Vagina (tissue), 2 donors: ENCODE results near the gene FYB1.

ENCODE experiments used
- CTCF ChIP-seq, 3 experiments: fragments of 450-650 bp in 2 of 3; fragments of 200-600 bp in 1 of 3; sonication (generic) in 1 of 3; IDR thresholded peaks; one replicate each; pipeline ENCODE4 v1.5.1; 2017 to 2019; ENCODE audit warnings: antibody characterized with exemption in 3 of 3, mild to moderate bottlenecking in 2 of 3, moderate library complexity in 2 of 3
- POLR2AphosphoS5 ChIP-seq, 2 donors: sonication (generic); formaldehyde crosslinking; IDR thresholded peaks; one replicate each; pipeline ENCODE4 v1.9.0; 2017; ENCODE audit warnings: antibody characterized with exemption in 2 of 2, mild to moderate bottlenecking in 2 of 2, low read depth in 1 of 2; ENCODE audit not compliant: insufficient read depth in 1 of 2

- TF ChIP-seq POLR2AphosphoS5 (IDR thresholded peaks at IDR 0.05; ENCODE audit: insufficient read depth in 1 of 2, low read depth in 1 of 2) (no peak), CTCF (IDR thresholded peaks at IDR 0.05) (no peak)
These were observed 21.2 kb downstream of the FYB1 start for GRCh38 chr5:39198127-39198526.
